Activated T-helper 1 cell treated with anti-CD3 and anti-CD28 coated beads, Interleukin-12 subunit alpha, Interleukin-12 subunit beta, Interleukin-2, Interleukin-4 antibody, amounts not matched to agents 30 ng/mL and 10 ng/mL and 1 ng/mL, durations not matched to agents 14 hours and 24 hours and 36 hours (primary cell): ENCODE data around the gene RSF1. TPM values are rescaled to one million over a fixed set of nuclear protein-coding genes. Genes with fewer than 3 reads are reported as not detected.
A peak's percentile ranks its signal among the peaks of the same experiment; 100 is the strongest.

Experiments used
- DNase-seq: peaks from one replicate; pipeline ENCODE4 v3.0.0; 2021; ENCODE audit warnings: low spot score
- H3K27ac Mint-ChIP-seq: one replicate; pipeline ENCODE4 v1.8.0; 2021; ENCODE audit warnings: mild to moderate bottlenecking, mixed read lengths
- H3K27me3 Mint-ChIP-seq: one replicate; pipeline ENCODE4 v1.8.0; 2022; ENCODE audit warnings: mild to moderate bottlenecking, moderate library complexity, mixed read lengths; ENCODE audit not compliant: insufficient read depth
- H3K36me3 Mint-ChIP-seq: one replicate; pipeline ENCODE4 v1.8.0; 2021; ENCODE audit warnings: low read depth, mixed read lengths
- H3K4me1 Mint-ChIP-seq: one replicate; pipeline ENCODE4 v1.8.0; 2021; ENCODE audit warnings: low read depth, mixed read lengths
- H3K4me3 Mint-ChIP-seq: one replicate; pipeline ENCODE4 v1.8.0; 2021; ENCODE audit warnings: mild to moderate bottlenecking, moderate library complexity, mixed read lengths
- H3K9me3 Mint-ChIP-seq: one replicate; pipeline ENCODE4 v1.8.0; 2021; ENCODE audit warnings: mixed read lengths
- intact Hi-C: fragments of 100-400 bp; cut with micrococcal nuclease; formaldehyde crosslinking; loops from one replicate; pipeline ENCODE4 v1.15.1; 2024
- total RNA-seq: library from RNA; stranded (reverse); gene quantifications from 2 replicates; pipeline ENCODE4 v1.2.3, GENCODE V29; 2022

RSF1 gene
- total RNA-seq, 1 donor from 2014 or later = 47.0 TPM

DNA sequence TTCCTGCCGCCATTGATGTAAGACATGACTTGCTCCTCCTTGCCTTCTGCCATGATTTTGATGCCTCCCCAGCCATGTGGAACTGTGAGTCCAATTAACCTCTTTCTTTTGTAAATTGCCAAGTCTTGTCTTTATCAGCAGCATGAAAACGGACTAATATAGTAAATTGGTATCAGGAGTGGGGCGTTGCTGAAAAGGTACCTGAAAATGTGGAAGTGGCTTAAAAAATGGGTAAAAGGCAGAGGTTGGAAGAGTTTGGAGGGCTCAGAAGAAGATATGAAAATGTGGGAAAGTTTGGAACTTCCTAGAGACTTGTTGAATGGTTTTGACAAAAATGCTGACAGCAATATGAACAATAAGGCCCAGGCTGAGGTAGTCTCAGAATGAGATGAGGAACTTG is 89.7 kb downstream of the RSF1 start:
- H3K27me3 Mint-ChIP-seq = no peaks in the 10 kb centered on the region
- intact Hi-C loops = no loop called here
- no peak for DNase-seq
- peaks cover 35% of the 10 kb centered on the region for H3K36me3 Mint-ChIP-seq
- H3K4me1 Mint-ChIP-seq = peaks cover 7% of the 10 kb centered on the region
- no peak overlapping the region for H3K27ac Mint-ChIP-seq
- no peak overlapping the region for H3K4me3 Mint-ChIP-seq
- peaks cover 20% of the 10 kb centered on the region for H3K9me3 Mint-ChIP-seq

DNA sequence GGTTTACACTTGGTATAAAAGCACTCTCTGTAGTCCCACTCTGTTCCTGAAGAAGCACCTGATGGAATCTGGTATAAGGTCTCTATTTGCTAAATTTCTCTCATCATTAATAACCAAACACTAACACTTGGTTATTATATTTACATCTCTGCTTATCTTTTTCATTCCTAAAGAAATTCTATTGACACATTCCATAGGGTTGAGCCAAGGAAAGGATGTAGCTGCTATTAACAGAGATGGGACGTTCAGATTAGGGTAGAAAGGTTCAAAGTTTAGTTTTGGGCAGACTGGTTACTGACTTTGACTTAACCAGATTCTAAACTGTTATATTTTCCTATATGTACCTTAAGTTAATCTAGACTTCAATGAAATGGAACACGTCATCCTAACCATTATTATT is 91.5 kb downstream of the RSF1 start:
- no peak for DNase-seq
- Mint-ChIP-seq H3K4me3 (no peak overlapping the region), H3K36me3 (peaks cover 33% of the 10 kb centered on the region), H3K27ac (no peak overlapping the region), H3K27me3 (no peaks in the 10 kb centered on the region), H3K4me1 (peaks cover 7% of the 10 kb centered on the region), H3K9me3 (peaks cover 20% of the 10 kb centered on the region)
- intact Hi-C loops = no loop called here

DNA sequence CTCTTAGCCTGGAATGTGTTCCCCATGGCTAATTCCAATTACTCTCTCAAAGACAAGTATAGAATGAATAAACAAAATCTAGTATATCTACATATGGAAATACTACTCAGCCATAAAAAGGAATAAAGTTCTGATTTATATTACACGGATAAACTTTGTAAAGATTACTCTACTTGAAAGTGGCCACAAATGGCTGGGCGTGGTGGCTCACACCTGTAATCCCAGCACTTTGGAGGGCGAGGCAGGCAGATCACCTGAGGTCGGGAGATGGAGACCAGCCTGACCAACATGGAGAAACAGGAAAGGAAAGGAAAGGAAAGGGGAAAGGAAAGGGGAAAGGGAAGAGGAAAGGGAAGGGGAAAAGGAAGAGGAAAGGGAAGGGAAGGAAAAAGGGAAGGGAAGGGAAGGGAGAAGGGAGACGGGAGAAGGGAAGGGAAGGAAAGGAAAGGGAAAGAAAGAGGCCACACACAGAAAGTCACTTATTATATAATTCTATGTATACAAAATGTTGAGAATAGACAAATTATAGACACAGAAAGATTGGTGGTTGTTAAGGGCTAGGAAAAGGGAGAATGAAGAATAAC is 92.2 kb downstream of the RSF1 start:
- Mint-ChIP-seq H3K4me3 (no peak overlapping the region), H3K9me3 (peaks cover 20% of the 10 kb centered on the region), H3K27me3 (no peaks in the 10 kb centered on the region), H3K36me3 (peaks cover 36% of the 10 kb centered on the region), H3K27ac (no peak overlapping the region), H3K4me1 (peaks cover 7% of the 10 kb centered on the region)
- intact Hi-C loops = no loop called here
- no peak for DNase-seq

DNA sequence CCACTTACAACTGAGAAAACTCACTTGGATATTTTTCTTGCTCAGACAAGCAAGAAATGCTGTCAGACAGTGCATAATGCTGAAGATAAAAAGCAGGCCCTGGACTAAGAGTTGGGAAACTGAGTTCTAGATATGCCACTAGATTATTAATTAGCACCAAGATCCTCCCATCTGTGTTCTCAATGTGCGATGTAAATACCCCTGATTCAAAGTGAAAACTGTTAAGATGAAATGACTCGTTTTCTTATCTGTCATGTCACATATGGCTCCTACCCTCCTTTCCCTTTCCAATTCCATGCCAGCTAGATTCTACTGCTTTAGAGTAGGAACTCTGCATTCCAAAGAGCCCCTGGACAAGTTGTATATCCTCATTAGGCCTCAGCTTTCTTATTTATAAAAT is 94.0 kb downstream of the RSF1 start:
- Mint-ChIP-seq H3K36me3 (peaks cover 27% of the 10 kb centered on the region), H3K27me3 (no peaks in the 10 kb centered on the region), H3K27ac (no peak overlapping the region), H3K4me3 (no peak overlapping the region), H3K4me1 (peaks cover 7% of the 10 kb centered on the region), H3K9me3 (peaks cover 12% of the 10 kb centered on the region)
- intact Hi-C loops = no loop called here
- DNase-seq = no peak

DNA sequence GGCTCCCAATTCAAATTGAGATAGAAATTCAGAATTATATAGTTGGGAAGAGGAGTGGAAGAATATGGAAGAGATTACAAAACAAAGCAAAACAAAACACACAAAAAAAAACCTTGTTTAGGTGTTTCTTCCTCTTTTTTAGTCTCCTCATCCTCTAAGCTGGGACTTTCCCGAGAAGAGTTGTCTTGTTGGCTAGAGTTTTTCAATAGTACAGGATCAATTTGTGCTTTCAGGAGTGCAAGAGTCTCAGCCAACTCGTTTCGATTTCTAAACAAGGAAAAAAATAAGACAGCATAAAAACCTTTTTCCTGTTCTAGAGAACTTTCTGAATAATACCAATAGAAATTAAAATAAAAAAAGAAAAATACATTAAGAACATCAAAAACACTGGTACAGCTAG is 95.1 kb downstream of the RSF1 start:
- H3K27ac Mint-ChIP-seq = no peak overlapping the region

DNA sequence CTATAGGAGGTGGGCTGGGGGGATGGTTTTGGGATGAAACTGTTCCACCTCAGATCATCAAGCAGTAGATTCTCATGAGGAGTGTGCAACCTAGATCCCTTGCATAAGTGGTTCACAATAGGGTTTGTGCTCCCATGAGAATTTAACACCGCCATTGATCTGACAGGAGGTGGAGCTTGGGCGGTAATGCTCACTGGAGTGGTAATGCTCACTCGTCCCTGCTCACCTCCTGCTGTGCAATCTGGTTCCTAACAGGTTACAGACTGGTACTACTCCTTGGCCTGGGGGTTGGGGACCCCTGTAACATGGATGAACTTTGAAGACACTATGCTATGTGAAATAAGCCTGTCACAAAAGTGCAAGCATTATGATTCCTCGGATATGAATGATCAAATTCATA is 95.9 kb downstream of the RSF1 start:
- H3K36me3 Mint-ChIP-seq = peaks cover 24% of the 10 kb centered on the region
- no peaks in the 10 kb centered on the region for H3K27me3 Mint-ChIP-seq
- no peak overlapping the region for H3K27ac Mint-ChIP-seq
- DNase-seq = no peak
- intact Hi-C loops = no loop called here
- H3K4me1 Mint-ChIP-seq = peaks cover 7% of the 10 kb centered on the region
- H3K4me3 Mint-ChIP-seq = no peak overlapping the region
- no peaks in the 10 kb centered on the region for H3K9me3 Mint-ChIP-seq

More for the DNA sequence above, 95.1 kb downstream of the RSF1 start:
- peaks cover 25% of the 10 kb centered on the region for H3K36me3 Mint-ChIP-seq
- H3K9me3 Mint-ChIP-seq = peaks cover 3% of the 10 kb centered on the region
- no peak overlapping the region for H3K4me3 Mint-ChIP-seq
- H3K4me1 Mint-ChIP-seq = peaks cover 7% of the 10 kb centered on the region
- no peak for DNase-seq
- intact Hi-C loops = no loop called here
- H3K27me3 Mint-ChIP-seq = no peaks in the 10 kb centered on the region

DNA sequence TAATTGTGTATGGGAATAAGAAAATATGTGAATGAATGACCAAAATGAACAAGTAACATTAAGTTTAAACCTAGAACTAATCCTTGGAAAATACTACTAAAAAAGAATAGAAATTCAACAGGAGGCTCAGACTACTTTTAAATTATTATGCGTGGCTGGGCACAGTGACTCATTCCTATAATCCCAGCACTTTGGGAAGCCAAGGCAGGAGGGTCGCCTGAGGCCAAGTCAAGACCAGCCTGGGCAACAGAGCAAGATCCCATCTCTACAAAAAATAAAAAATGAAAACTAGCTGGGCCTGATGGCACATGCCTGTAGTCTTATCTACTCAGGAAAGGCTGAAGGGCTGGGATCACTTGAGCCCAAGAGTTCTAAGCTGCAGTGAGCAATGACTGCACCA is 97.5 kb downstream of the RSF1 start:
- intact Hi-C loops = no loop called here
- DNase-seq = no peak
- peaks cover 30% of the 10 kb centered on the region for H3K36me3 Mint-ChIP-seq
- no peak overlapping the region for H3K27ac Mint-ChIP-seq
- H3K4me3 Mint-ChIP-seq = no peak overlapping the region
- no peaks in the 10 kb centered on the region for H3K27me3 Mint-ChIP-seq
- H3K4me1 Mint-ChIP-seq = peaks cover 7% of the 10 kb centered on the region
- no peaks in the 10 kb centered on the region for H3K9me3 Mint-ChIP-seq

DNA sequence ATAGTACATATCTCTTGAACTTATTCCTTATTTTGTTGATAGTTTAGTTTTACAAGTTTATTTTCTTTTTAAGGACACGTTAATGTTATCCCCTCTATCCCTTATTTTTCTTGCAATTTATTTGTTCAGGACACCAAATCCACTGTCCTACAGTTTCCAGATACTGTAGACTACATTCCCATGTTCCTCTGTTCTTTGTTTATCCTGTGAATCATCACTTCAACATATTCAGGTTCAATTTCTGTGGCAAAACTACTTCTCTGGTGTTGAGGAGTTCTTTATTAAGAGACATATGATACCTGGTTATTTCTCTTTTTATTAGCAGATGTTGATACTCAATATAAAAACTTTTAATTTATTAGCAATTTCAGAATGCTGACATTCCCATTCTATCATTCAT is 110.2 kb downstream of the RSF1 start:
- no peak for DNase-seq
- Mint-ChIP-seq H3K27ac (no peak overlapping the region), H3K4me1 (peaks cover 14% of the 10 kb centered on the region), H3K27me3 (no peaks in the 10 kb centered on the region), H3K4me3 (no peak overlapping the region), H3K36me3 (peaks cover 6% of the 10 kb centered on the region), H3K9me3 (peaks cover 2% of the 10 kb centered on the region)
- intact Hi-C loops = no loop called here

DNA sequence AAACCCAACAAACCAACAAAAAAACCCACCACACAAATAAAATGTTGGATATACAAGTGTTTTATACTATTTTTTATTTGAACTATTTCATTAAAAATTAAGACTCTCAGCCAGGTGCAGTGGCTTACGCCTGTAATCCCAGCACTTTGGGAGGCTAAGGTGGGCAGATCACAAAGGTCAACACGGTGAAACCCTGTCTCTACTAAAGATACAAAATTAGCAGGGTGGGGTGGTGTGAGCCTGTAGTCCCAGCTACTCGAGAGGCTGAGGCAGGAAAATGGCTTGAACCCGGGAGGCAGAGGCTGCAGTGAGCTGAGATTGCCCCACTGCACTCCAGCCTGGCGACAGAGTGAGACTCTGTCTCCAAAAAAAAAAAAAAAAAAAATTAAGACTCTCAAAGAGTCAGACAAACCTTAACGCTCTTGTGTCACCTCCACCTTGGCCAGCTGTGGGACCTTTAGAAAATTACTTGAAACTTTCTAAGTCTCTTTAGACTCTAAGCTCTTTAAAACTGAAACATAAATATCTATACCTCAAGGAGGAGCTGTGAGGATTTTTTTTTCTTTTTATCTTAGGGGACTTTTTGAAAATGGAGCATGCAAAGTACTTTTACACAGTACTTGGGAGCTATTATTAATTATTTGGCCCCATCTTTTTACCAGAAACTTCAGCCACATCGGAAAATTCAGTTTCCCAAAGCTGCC is 114.5 kb downstream of the RSF1 start:
- Mint-ChIP-seq H3K4me3 (no peak overlapping the region), H3K9me3 (peaks cover 4% of the 10 kb centered on the region), H3K27me3 (no peaks in the 10 kb centered on the region), H3K27ac (no peak overlapping the region), H3K4me1 (peaks cover 17% of the 10 kb centered on the region), H3K36me3 (peaks cover 17% of the 10 kb centered on the region)
- no peak for DNase-seq
- intact Hi-C loops = loop anchor here (5.0 kb wide), 1 partner anchor 111 kb away; no protein-coding TSS in a partner anchor

DNA sequence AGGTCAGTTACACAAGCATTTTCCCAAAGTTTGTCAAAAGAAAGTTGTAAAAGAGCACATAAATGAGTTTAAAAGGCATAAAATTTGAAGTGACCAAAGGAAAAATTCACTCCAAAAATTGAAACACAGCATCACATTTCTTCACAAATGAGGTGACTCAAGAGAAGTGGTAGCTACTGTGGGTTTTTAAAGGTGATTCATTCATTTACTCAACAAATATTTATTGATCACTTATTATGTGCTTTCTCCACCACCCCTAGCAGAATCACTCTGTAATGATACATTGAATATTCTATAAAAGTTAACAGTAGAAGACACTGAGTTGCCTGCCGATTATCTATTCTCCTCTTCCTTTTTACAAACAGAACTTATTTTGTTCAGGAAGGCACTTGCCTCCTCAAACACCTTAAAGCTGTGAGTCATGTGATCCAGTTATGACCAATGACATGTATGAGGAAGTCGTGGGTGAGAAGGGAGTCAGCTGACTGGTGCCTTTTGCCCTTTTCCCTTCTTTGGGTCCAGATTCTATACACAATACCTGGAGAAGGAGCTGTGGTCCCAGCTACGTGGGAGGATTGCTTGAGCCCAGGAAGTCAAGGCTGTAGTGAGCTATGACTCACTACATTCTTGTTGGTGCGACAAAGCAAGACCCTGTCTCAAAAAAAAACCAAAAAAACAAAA is 115.2 kb downstream of the RSF1 start:
- DNase-seq = no peak
- H3K4me3 Mint-ChIP-seq = no peak overlapping the region
- peaks cover 17% of the 10 kb centered on the region for H3K4me1 Mint-ChIP-seq
- H3K27me3 Mint-ChIP-seq = no peaks in the 10 kb centered on the region
- H3K9me3 Mint-ChIP-seq = peaks cover 4% of the 10 kb centered on the region
- intact Hi-C loops = loop anchor here (5.0 kb wide), 1 partner anchor 112 kb away; no protein-coding TSS in a partner anchor
- H3K36me3 Mint-ChIP-seq = peaks cover 21% of the 10 kb centered on the region
- peak overlapping the region; percentile 57 for H3K27ac Mint-ChIP-seq

DNA sequence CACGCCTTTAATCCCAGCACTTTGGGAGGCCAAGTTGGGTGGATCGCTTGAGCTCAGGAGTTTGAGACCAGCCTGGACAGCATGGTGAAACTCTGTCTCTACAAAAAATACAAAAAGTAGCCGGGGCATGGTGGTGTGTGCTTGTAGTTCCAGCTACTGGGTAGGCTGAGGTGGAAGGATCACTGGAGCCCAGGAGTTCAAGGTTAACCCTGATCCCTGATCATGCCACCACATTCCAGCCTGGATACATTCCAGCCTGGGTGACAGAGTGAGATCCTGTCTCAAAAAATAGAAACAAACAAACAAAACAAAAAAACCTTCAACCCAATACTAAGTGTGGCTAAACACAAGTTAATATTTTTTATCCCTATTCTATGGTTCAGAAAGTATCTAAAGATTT is 116.5 kb downstream of the RSF1 start:
- peaks cover 21% of the 10 kb centered on the region for H3K36me3 Mint-ChIP-seq
- no peak for DNase-seq
- H3K27ac Mint-ChIP-seq = no peak overlapping the region
- no peak overlapping the region for H3K4me3 Mint-ChIP-seq
- H3K4me1 Mint-ChIP-seq = peaks cover 17% of the 10 kb centered on the region
- H3K9me3 Mint-ChIP-seq = peaks cover 4% of the 10 kb centered on the region
- H3K27me3 Mint-ChIP-seq = no peaks in the 10 kb centered on the region
- intact Hi-C loops = no loop called here

DNA sequence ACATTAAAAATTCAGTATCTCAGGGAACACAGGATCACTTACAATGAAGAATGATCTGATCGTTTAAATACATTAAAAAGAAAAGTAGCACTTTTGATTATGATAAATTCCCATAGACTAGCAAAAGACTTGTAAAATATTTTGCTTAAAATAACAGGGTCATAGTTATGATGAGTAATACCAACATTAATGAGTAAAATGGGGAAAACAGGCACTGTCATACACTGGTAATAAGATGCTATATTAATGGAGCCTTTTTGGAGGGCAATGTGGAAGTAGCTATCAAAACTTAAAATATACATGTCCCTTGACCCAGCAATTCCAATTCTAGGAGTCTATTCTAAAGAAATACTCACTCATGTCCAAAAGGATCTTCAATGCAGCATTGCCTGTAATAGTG is 121.1 kb downstream of the RSF1 start:
- H3K36me3 Mint-ChIP-seq = peaks cover 35% of the 10 kb centered on the region
- intact Hi-C loops = no loop called here
- no peak for DNase-seq
- H3K4me3 Mint-ChIP-seq = no peak overlapping the region
- H3K4me1 Mint-ChIP-seq = no peaks in the 10 kb centered on the region
- no peaks in the 10 kb centered on the region for H3K9me3 Mint-ChIP-seq
- H3K27me3 Mint-ChIP-seq = no peaks in the 10 kb centered on the region
- H3K27ac Mint-ChIP-seq = no peak overlapping the region

DNA sequence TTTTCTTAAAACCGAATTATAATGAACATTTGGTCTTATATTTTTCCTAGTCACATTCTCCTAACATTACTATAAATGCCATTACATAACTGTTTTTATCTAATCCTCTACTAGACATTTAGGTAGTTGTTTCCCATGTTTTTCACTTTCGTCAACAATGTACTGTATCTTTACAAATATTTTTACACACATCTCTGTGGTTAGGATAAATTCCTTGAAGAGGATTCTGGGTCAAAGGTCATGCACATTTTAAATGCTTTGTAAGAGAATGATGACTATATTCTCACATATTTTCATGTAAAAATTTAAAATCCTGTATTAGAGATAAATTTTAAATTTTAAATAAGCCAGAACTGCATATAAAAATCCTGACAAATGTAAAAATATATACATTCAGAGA is 121.6 kb downstream of the RSF1 start:
- Mint-ChIP-seq H3K9me3 (no peaks in the 10 kb centered on the region), H3K4me3 (no peak overlapping the region), H3K4me1 (no peaks in the 10 kb centered on the region), H3K27ac (no peak overlapping the region), H3K36me3 (peaks cover 33% of the 10 kb centered on the region), H3K27me3 (no peaks in the 10 kb centered on the region)
- no peak for DNase-seq
- intact Hi-C loops = no loop called here
